ENCODE data around the gene ZSCAN21. TPM values are rescaled to one million over a fixed set of nuclear protein-coding genes. Genes with fewer than 3 reads are reported as not detected.
A peak's percentile ranks its signal among the peaks of the same experiment; 100 is the strongest.

The ZSCAN21 gene
- total RNA-seq, 2 experiments from 2014 or later = 9.8 to 10.1 TPM

Small RNA genes lying within 50 kb of the gene (microRNA-seq; reads per million reads assigned to microRNA genes)
- 11,385 reads per million, percentile 95 among the genes with 10 or more reads in this experiment for gene MIR106B
- 1,369 reads per million, percentile 81 among the genes with 10 or more reads in this experiment for gene MIR25
- 8,385 reads per million, percentile 93 among the genes with 10 or more reads in this experiment for gene MIR93

Other genes with a start within 250 kb of the ZSCAN21 start
- not detected for gene CYP3A43, start 221.8 kb upstream of the ZSCAN21 start, total RNA-seq
- under 1 TPM; 0.47 to 0.57 TPM for gene OR2AE1, start 172.7 kb upstream of the ZSCAN21 start, total RNA-seq
- 10 to 100 TPM; 41.2 to 42.2 TPM for gene TRIM4, start 130.2 kb upstream of the ZSCAN21 start, total RNA-seq
- gene GJC3, start 120.2 kb upstream of the ZSCAN21 start, total RNA-seq = not detected
- gene AZGP1, start 73.7 kb upstream of the ZSCAN21 start, total RNA-seq = not detected
- 10 to 100 TPM; 85.5 to 88.8 TPM for gene ZKSCAN1, start 34.2 kb upstream of the ZSCAN21 start, total RNA-seq
- gene ZNF3, start 31.9 kb downstream of the ZSCAN21 start, total RNA-seq = 10 to 100 TPM; 28.0 to 32.6 TPM
- 10 to 100 TPM; 72.4 to 76.7 TPM for gene COPS6, start 39.2 kb downstream of the ZSCAN21 start, total RNA-seq
- gene MCM7, start 51.6 kb downstream of the ZSCAN21 start, total RNA-seq = 100 to 1,000 TPM; 278 to 307 TPM
- 10 to 100 TPM; 15.0 to 16.5 TPM for gene AP4M1, start 51.9 kb downstream of the ZSCAN21 start, total RNA-seq
- 10 to 100 TPM; 63.7 to 65.9 TPM for gene TAF6, start 69.6 kb downstream of the ZSCAN21 start, total RNA-seq
- gene CNPY4, start 69.9 kb downstream of the ZSCAN21 start, total RNA-seq = 10 to 100 TPM; 52.4 to 58.3 TPM
- gene MBLAC1, start 77.2 kb downstream of the ZSCAN21 start, total RNA-seq = 1 to 10 TPM; 4.8 to 6.5 TPM
- gene LAMTOR4, start 99.1 kb downstream of the ZSCAN21 start, total RNA-seq = 100 to 1,000 TPM; 170 to 175 TPM
- 10 to 100 TPM; 52.0 to 58.4 TPM for gene TRAPPC14, start 108.9 kb downstream of the ZSCAN21 start, total RNA-seq
- gene GAL3ST4, start 118.8 kb downstream of the ZSCAN21 start, total RNA-seq = 1 to 10 TPM; 6.7 to 6.9 TPM
- gene GPC2, start 127.6 kb downstream of the ZSCAN21 start, total RNA-seq = 10 to 100 TPM; 12.6 to 13.0 TPM
- 10 to 100 TPM; 31.1 to 38.8 TPM for gene STAG3, start 128.1 kb downstream of the ZSCAN21 start, total RNA-seq
- 10 to 100 TPM; 86.1 to 86.2 TPM for gene PVRIG, start 170.2 kb downstream of the ZSCAN21 start, total RNA-seq